Activated naive CD4-positive, alpha-beta T cell treated with anti-CD3 and anti-CD28 coated beads, Interleukin-2, amount 50 U/mL, for 72 hours (primary cell): ENCODE results near the gene PTPN2. TPM values are rescaled to one million over a fixed set of nuclear protein-coding genes. Genes with fewer than 3 reads are reported as not detected.
"Not testable (repeated sequence)": the region's sequence is repeated elsewhere in the genome, so short reads cannot be mapped to it uniquely, and the experiment has no call there.

Experiments
- ATAC-seq, 2 donors: fragments of 150-1000 bp; cut with Tn5 transposase; 2 replicates each; pipeline ENCODE4 v1.10.0; 2021; ENCODE audit warnings: mild to moderate bottlenecking in 2 of 2, moderate library complexity in 2 of 2
- DNase-seq, 2 donors: peaks; one replicate each; pipeline ENCODE4 v3.0.0; 2021 to 2022; ENCODE audit warnings: low spot score in 2 of 2
- H3K27ac Mint-ChIP-seq, 2 donors: one replicate each; pipeline ENCODE4 v1.8.0; 2022; ENCODE audit warnings: mild to moderate bottlenecking in 2 of 2, mixed read lengths in 2 of 2
- H3K36me3 Mint-ChIP-seq, 2 donors: one replicate each; pipeline ENCODE4 v1.8.0; 2022; ENCODE audit warnings: mixed read lengths in 2 of 2
- H3K9me3 Mint-ChIP-seq, 2 donors: one replicate each; pipeline ENCODE4 v1.8.0; 2022; ENCODE audit warnings: mixed read lengths in 2 of 2
- total RNA-seq, 2 donors: library from RNA; stranded (reverse); gene quantifications; one replicate each; pipeline ENCODE4 v1.2.3, GENCODE V29; 2022

Gene PTPN2
- total RNA-seq, 2 donors from 2014 or later, result 57.0 to 69.9 TPM

- peak; percentile 38 to 49 for ATAC-seq
- DNase-seq, result no peak
- Mint-ChIP-seq H3K36me3 (no peaks in the 10 kb centered on the region), H3K27ac (peak overlapping the region; percentile 77 to 88), H3K9me3 (no peaks in the 10 kb centered on the region)
Observed at GRCh38 chr18:12904012-12904516, 20.0 kb upstream of the PTPN2 start.

- not testable (repeated sequence) for ATAC-seq, H3K9me3 Mint-ChIP-seq, H3K27ac Mint-ChIP-seq
Observed at GRCh38 chr18:12901208-12901607, 17.2 kb upstream of the PTPN2 start.

GRCh38 chr18:12896784-12897333, 12.8 kb upstream of the PTPN2 start:
- DNase-seq, H3K36me3 Mint-ChIP-seq, H3K9me3 Mint-ChIP-seq, H3K27ac Mint-ChIP-seq, ATAC-seq: not testable (repeated sequence)

More at GRCh38 chr18:12901208-12901607, 17.2 kb upstream of the PTPN2 start:
- not testable (repeated sequence) for H3K36me3 Mint-ChIP-seq, DNase-seq

- Mint-ChIP-seq H3K9me3 (peaks cover 0 to under 1% of the 10 kb centered on the region in 2 donors), H3K36me3 (peaks cover 0 to 1% of the 10 kb centered on the region in 2 donors), H3K27ac (no peak overlapping the region)
- DNase-seq (no peak), ATAC-seq (no peak)
Observed at GRCh38 chr18:12895626-12896025, 11.6 kb upstream of the PTPN2 start.

- Mint-ChIP-seq H3K27ac (no peak overlapping the region), H3K9me3 (peaks cover 0 to 4% of the 10 kb centered on the region in 2 donors), H3K36me3 (peaks cover 0 to 5% of the 10 kb centered on the region in 2 donors)
- ATAC-seq (peak in 1 of 2 donors; percentile 38), DNase-seq (no peak)
Observed at GRCh38 chr18:12895014-12895413, 11.0 kb upstream of the PTPN2 start.

GRCh38 chr18:12891561-12891960, 7.5 kb upstream of the PTPN2 start:
- no peak for ATAC-seq
- no peak for DNase-seq
- Mint-ChIP-seq H3K36me3 (peaks cover 0 to 5% of the 10 kb centered on the region in 2 donors), H3K9me3 (peaks cover 0 to 4% of the 10 kb centered on the region in 2 donors), H3K27ac (no peak overlapping the region)

GRCh38 chr18:12890964-12891363, 6.9 kb upstream of the PTPN2 start:
- H3K27ac Mint-ChIP-seq, result no peak overlapping the region
- DNase-seq, result no peak
- peaks cover 0 to 5% of the 10 kb centered on the region in 2 donors for H3K36me3 Mint-ChIP-seq
- ATAC-seq, result no peak
- peaks cover 0 to 4% of the 10 kb centered on the region in 2 donors for H3K9me3 Mint-ChIP-seq

DNA sequence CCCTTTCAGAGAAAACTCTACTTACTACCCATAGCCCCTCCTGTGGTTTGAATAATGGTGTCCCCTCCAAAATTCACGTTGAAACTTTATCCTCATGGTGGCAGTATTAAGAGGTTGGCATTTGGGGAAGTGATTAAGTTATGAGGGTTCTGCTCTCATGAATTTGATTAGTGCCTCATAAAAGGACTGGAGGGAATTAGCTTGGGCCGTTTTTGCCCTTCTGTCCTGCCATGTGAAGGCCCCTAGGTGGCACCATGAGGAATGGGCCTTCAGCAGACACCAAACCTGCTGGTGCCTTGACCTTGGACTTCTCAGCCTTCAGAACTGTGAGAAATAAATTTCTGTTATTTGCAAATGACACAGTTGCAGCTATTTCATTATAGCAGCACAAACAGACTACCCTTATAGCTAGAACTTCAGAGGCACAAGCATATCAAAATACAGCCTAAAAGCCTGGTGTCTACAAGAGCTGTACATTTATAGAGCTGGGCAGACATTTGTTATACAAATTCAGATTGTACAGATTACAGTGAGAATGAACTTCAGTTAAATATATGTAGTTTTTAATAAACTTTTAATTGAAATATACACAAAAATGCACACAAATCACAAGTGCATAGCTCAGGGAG, 2.6 kb upstream of the PTPN2 start:
- peaks cover 9 to 14% of the 10 kb centered on the region in 2 donors for H3K36me3 Mint-ChIP-seq
- peaks cover 0 to 4% of the 10 kb centered on the region in 2 donors for H3K9me3 Mint-ChIP-seq
- H3K27ac Mint-ChIP-seq, result no peak overlapping the region
- no peak for ATAC-seq
- no peak for DNase-seq

- DNase-seq (no peak), ATAC-seq (no peak)
- H3K9me3 Mint-ChIP-seq, result peaks cover 0 to 2% of the 10 kb centered on the region in 2 donors
- H3K36me3 Mint-ChIP-seq, result peaks cover 12 to 22% of the 10 kb centered on the region in 2 donors
- H3K27ac Mint-ChIP-seq, result no peak overlapping the region
Observed at GRCh38 chr18:12885500-12885899, 1.5 kb upstream of the PTPN2 start.

DNA sequence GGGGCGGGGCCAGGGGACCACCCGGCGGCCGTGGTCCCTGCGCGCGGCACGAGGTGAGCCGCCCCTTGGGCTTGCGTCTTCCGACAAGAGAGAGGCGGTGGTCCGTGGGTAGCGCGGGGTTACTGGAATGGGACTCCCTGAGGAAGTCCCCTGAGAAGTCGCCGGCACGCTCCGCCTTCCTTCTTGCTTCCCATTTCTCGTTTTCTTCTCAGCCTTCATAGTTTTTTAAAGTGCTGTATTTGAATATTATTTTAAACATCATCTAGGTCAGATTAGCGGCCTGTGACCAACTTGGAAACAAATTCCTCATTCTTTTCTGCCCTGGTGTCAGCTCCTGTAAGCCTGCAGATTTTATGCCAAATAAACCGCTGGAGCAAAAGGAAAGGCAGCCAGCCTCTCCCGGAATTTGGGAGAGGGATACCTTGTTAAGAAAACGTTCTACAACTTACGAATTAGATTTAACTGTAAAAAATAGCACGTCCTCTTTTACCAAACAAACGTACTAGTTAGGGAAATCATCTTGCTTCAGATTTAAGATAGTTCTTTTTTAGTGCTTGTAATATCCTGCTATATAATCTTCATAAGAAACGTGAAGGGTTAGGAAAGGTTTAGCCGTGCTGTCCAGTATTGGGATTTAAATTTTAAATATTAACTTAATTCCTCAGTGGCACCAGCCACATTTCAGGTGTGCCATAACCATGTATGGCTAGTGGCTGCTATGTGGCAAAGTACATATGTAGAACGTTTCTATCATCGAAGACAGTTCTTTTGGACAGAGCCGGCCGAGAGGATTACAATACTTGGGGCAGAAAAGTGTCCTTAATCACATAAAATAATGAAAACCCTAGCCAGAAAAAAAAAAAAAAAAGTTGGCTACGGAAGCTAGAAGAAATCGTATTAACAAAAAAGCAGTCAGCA, 628 bp upstream of the PTPN2 start:
- DNase-seq (no peak), ATAC-seq (no peak)
- H3K36me3 Mint-ChIP-seq, result peaks cover 12 to 19% of the 10 kb centered on the region in 2 donors
- H3K27ac Mint-ChIP-seq, result peak overlapping the region; percentile 87 to 95
- no peaks in the 10 kb centered on the region for H3K9me3 Mint-ChIP-seq

DNA sequence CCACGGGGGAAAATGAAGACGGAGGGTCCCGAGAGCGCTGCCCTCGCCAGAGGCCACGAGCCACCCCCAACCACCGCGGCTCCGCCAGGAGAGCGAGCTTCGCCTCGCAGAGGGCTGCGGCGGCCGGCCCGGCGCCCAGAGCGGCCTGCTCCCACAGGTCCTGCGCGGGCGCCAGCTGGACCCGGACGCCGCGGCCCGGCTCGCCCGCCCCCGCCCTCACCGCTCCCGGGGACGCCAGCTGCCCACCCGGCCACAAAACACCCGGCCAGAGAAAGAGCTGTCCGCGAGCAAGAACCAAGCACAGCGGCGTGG, 709 bp downstream of the PTPN2 start:
- Mint-ChIP-seq H3K27ac (peak overlapping the region; percentile 87 to 93), H3K9me3 (no peaks in the 10 kb centered on the region), H3K36me3 (peaks cover 12 to 29% of the 10 kb centered on the region in 2 donors)
- DNase-seq, result peak in 1 of 2 donors; percentile 28
- ATAC-seq, result peak; percentile 0 to 23

GRCh38 chr18:12882453-12883371, 1.3 kb downstream of the PTPN2 start:
- ATAC-seq (no peak), DNase-seq (peak in 1 of 2 donors; percentile 23)
- Mint-ChIP-seq H3K9me3 (no peaks in the 10 kb centered on the region), H3K36me3 (peaks cover 12 to 29% of the 10 kb centered on the region in 2 donors), H3K27ac (peak overlapping the region; percentile 87 to 93)

GRCh38 chr18:12880541-12880910, 3.5 kb downstream of the PTPN2 start:
- ATAC-seq (no peak), DNase-seq (no peak)
- H3K36me3 Mint-ChIP-seq, result peaks cover 16 to 35% of the 10 kb centered on the region in 2 donors
- peaks cover 0 to 5% of the 10 kb centered on the region in 2 donors for H3K9me3 Mint-ChIP-seq
- H3K27ac Mint-ChIP-seq, result peak overlapping the region; percentile 61 to 67

DNA sequence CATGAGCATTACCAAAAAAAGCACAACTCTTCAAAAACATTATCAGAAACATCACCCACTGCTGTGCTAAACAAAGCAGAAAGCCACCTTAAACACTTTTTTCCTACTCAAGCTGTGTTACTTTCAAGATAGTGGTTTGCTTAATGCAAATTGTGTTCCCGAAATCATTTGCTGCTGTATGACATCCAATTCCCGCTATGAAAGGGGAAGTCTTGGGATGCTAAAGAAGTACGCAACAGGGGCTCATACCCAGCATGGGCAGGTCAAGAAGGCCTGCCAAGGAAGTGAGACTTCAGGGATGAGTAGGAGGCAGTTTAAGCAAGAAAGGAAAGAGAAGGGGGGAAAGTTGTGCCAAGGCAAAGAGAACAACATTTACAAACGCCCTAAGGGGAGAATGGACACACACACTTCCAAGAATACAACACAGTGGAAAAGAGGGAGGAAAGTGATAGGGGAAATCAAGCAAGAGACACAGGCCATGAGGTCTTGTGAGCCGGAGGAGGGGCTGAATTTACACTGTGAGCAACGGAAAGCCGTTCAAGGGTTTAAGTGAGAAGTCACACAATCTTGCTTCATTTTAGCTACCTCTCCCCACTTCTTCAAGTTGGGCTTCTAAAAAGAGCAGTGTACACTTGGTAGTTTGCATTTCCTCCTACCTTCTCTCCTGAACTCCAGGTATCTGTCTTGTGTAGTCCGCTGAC, 4.0 kb downstream of the PTPN2 start:
- Mint-ChIP-seq H3K27ac (peak overlapping the region; percentile 67 to 72), H3K36me3 (peaks cover 16 to 37% of the 10 kb centered on the region in 2 donors), H3K9me3 (peaks cover 0 to 5% of the 10 kb centered on the region in 2 donors)
- DNase-seq (no peak), ATAC-seq (no peak)

DNA sequence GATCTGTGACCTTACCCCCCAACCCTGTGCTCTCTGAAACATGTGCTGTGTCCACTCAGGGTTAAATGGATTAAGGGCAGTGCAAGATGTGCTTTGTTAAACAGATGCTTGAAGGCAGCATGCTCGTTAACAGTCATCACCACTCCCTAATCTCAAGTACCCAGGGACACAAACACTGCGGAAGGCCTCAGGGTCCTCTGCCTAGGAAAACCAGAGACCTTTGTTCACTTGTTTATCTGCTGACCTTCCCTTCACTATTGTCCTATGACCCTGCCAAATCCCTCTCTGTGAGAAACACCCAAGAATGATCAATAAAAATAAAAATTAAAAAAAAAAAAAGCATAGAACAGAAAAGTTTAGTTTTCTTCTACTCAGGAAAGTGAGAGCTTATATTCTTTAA, 9.0 kb downstream of the PTPN2 start:
- H3K27ac Mint-ChIP-seq, DNase-seq, ATAC-seq, H3K9me3 Mint-ChIP-seq: not testable (repeated sequence)
- peaks cover 5 to 18% of the 10 kb centered on the region in 2 donors for H3K36me3 Mint-ChIP-seq
